Lung (tissue), 12 donors: ENCODE results near the gene FANCC. TPM values are rescaled to one million over a fixed set of nuclear protein-coding genes. Genes with fewer than 3 reads are reported as not detected.
A peak's percentile ranks its signal among the peaks of the same experiment; 100 is the strongest.

Experiments used
- ATAC-seq: fragments of 200-7000 bp; cut with Tn5 transposase; one replicate; pipeline ENCODE4 v1.9.1; 2020; ENCODE audit warnings: moderate number of reproducible peaks; ENCODE audit not compliant: insufficient read depth, low FRiP score
- DNase-seq, 3 donors: peaks; one replicate each; pipeline ENCODE4 v3.0.0-alpha.2; 2013 to 2017
- H3K27ac ChIP-seq, 2 donors: one replicate each; pipeline ENCODE4 v1.5.1; 2013; ENCODE audit warnings: mild to moderate bottlenecking in 2 of 2, moderate library complexity in 2 of 2, control low read depth in 1 of 2, inconsistent platforms in 1 of 2, low read depth in 1 of 2, low read length in 1 of 2
- H3K27me3 ChIP-seq, 3 donors: one replicate each; pipeline ENCODE4 v1.5.1; 2013; ENCODE audit warnings: low read length in 2 of 3; ENCODE audit not compliant: control insufficient read depth in 3 of 3, insufficient read depth in 3 of 3
- H3K36me3 ChIP-seq, 4 donors: one replicate each; pipeline ENCODE4 v1.5.1; 2013; ENCODE audit warnings: low read length in 4 of 4, mild to moderate bottlenecking in 1 of 4, moderate library complexity in 1 of 4; ENCODE audit not compliant: control insufficient read depth in 4 of 4, insufficient read depth in 4 of 4
- H3K4me1 ChIP-seq, 5 donors: one replicate each; pipeline ENCODE4 v1.5.1; 2013; ENCODE audit warnings: low read length in 5 of 5, mild to moderate bottlenecking in 2 of 5, moderate library complexity in 1 of 5; ENCODE audit not compliant: control insufficient read depth in 5 of 5, insufficient read depth in 5 of 5
- H3K4me3 ChIP-seq: one replicate; pipeline ENCODE4 v1.5.1; 2013; ENCODE audit warnings: mild to moderate bottlenecking, control low read depth, moderate library complexity
- H3K9ac ChIP-seq, 2 donors: one replicate each; pipeline ENCODE4 v1.5.1; 2013; ENCODE audit warnings: low read length in 2 of 2, control low read depth in 1 of 2; ENCODE audit not compliant: insufficient read depth in 1 of 2
- H3K9me3 ChIP-seq, 4 donors: one replicate each; pipeline ENCODE4 v1.5.1; 2013; ENCODE audit warnings: low read length in 3 of 4, mild to moderate bottlenecking in 1 of 4, moderate library complexity in 1 of 4; ENCODE audit not compliant: control insufficient read depth in 4 of 4, insufficient read depth in 3 of 4
- WGBS, 2 donors: extraction: QIAGEN DNeasy Blood & Tissue Kit; methylation state at CpG; one replicate each; pipeline ENCODE4 v1.1.7; 2013; 5-methylcytosine and 5-hydroxymethylcytosine counted together
- polyA plus RNA-seq, 2 donors: library from polyadenylated mRNA; stranded (reverse); fragments of 200-250 nt; gene quantifications; one replicate each; pipeline ENCODE4 v1.2.1, GENCODE V29; 2013
- total RNA-seq, 2 donors: library from RNA; depleted of rRNA in 1 of 2; stranded (reverse); fragments of >200 nt in 1 of 2; gene quantifications; one replicate each; pipeline ENCODE4 v1.2.1, GENCODE V29; 2014 to 2021
- TF ChIP-seq, protein P1 (sequence below): IDR thresholded peaks from 2 replicates; pipeline ENCODE4 v1.5.1; 2012; ENCODE audit warnings: mild to moderate bottlenecking; ENCODE audit errors: control extremely low read depth, extremely low read depth
- donor health status: control.
- donor health status: control.
- donor health status: Bipolar disorder and iron deficiency.
- donor health status: healthy.
- donor health status: DM: yes; HTN: yes; CAD: no.

FANCC gene
- total and polyA plus RNA-seq, 4 donors = 4.4 to 20.0 (median 8.7) TPM

DNA sequence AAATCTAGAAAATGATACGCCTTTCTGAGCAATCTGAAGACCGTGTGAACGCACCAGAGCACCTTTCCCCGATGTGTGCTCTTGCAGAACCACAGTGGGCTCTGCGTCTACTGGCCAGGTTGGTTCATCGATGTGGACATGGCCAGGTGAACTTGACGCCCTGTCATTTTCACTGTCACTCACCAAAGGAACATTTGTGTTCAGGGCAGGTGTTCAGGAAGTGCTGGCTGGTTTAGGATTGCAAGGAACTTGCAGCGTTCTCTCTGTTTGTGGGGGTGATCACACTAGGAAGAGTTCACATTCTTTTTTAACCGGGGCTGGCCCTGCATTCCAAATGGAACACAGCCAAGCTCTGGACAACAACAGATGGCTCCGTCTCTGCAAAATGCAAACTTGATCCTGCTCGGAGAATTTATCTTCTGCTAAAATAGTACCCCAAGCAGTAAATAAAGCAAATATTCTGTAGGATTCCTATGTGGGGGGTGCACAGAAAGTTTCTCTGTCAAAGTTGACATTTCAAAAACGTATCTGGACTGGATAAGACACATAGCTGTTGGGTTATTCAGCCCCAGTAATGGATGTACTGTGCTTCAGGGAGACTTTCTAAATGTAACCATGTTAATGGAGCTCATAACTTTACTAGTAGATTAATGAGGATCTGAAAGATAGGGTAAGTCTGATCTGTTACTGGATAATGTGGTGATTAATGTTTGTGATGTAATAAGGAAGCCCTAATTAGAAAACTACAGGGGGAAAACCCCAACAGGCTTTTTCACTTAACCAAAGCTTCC lies 45.7 kb upstream of the FANCC start:
- TF ChIP-seq, protein P1, sequence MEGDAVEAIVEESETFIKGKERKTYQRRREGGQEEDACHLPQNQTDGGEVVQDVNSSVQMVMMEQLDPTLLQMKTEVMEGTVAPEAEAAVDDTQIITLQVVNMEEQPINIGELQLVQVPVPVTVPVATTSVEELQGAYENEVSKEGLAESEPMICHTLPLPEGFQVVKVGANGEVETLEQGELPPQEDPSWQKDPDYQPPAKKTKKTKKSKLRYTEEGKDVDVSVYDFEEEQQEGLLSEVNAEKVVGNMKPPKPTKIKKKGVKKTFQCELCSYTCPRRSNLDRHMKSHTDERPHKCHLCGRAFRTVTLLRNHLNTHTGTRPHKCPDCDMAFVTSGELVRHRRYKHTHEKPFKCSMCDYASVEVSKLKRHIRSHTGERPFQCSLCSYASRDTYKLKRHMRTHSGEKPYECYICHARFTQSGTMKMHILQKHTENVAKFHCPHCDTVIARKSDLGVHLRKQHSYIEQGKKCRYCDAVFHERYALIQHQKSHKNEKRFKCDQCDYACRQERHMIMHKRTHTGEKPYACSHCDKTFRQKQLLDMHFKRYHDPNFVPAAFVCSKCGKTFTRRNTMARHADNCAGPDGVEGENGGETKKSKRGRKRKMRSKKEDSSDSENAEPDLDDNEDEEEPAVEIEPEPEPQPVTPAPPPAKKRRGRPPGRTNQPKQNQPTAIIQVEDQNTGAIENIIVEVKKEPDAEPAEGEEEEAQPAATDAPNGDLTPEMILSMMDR = no peak
- DNase-seq (peak; percentile 66 to 85 (median 76)), ATAC-seq (no peak)
- 67 to 78% methylated on average over 12 of the region's 12 CpGs for WGBS, 2 donors
- Histone ChIP-seq H3K27ac (no peak overlapping the region), H3K27me3 (no peaks in the 10 kb centered on the region), H3K9me3 (no peaks in the 10 kb centered on the region), H3K36me3 (no peaks in the 10 kb centered on the region), H3K9ac (no peak overlapping the region), H3K4me3 (no peak overlapping the region), H3K4me1 (peaks cover 0 to 12% (median 0%) of the 10 kb centered on the region in 5 donors)

DNA sequence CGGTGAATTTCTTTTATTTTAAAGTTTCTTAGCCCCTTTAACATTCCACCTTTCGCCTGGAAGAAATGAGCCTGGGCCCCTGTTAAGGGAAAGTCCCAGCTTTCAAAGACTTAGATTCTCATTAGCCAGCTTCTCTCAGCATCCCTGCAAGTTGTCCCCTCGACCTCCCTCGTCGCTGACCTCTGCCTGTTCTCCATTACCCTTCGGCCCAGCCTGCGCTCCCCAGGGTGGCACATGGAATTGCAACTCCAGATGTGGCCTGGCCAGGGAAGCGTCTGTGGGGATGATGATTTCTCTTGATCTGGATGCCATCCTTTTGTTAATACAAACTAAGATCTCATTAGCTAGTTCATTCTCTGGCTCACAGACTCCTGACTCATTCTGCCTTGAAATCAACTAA lies 43.4 kb upstream of the FANCC start:
- Histone ChIP-seq H3K9ac (no peak overlapping the region), H3K9me3 (no peaks in the 10 kb centered on the region), H3K27me3 (no peaks in the 10 kb centered on the region), H3K36me3 (no peaks in the 10 kb centered on the region), H3K4me3 (no peak overlapping the region), H3K27ac (no peak overlapping the region), H3K4me1 (peaks cover 0 to 12% (median 0%) of the 10 kb centered on the region in 5 donors)
- DNase-seq (no peak), ATAC-seq (no peak)
- TF ChIP-seq, protein P1 = no peak
- WGBS, 2 donors = 78 to 82% methylated on average over 8 of the region's 8 CpGs

DNA sequence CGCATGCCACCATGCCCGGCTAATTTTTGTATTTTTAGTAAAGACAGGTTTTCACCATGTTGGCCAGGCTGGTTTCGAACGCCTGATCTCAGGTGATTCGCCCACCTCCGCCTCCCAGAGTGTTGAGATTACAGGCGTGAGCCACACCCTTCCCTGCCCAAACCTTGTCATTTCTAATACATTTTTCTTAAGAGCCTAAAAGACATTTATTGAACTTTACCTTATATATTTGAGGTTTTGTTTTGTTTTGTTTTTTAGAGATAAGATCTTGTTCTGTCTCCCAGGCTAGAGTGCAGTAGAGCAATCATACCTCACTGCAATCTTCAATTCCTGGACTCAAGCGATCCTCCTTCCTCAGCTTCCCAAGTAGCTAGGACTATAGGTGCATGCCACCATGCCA lies 39.8 kb upstream of the FANCC start:
- TF ChIP-seq, protein P1 = no peak
- Histone ChIP-seq H3K4me1 (no peaks in the 10 kb centered on the region), H3K36me3 (no peaks in the 10 kb centered on the region), H3K4me3 (no peak overlapping the region), H3K27me3 (no peaks in the 10 kb centered on the region), H3K9ac (no peak overlapping the region), H3K27ac (no peak overlapping the region), H3K9me3 (peaks cover 0 to 4% (median 0%) of the 10 kb centered on the region in 4 donors)
- ATAC-seq (no peak), DNase-seq (no peak)
- 95% methylated on average over 8 of the region's 8 CpGs for WGBS, 2 donors
